ENCODE data around the gene TRAPPC3L. TPM values are rescaled to one million over a fixed set of nuclear protein-coding genes. Genes with fewer than 3 reads are reported as not detected.

TRAPPC3L gene
- total RNA-seq, 1 experiment from 2014 or later = not detected

GRCh38 chr6:116529466-116530290 is 15.8 kb downstream of the TRAPPC3L start:
- POLR2A ChIA-PET (ENCODE audit: low non-redundant PET) = no interaction called here
- TF ChIP-seq CTCF (conservative IDR thresholded peaks at IDR 0.05; ENCODE audit: low read depth, low read length) = no peak
- TF ChIP-seq EZH2 (IDR thresholded peaks at IDR 0.05; ENCODE audit: borderline replicate concordance, low read depth, low read length, poor library complexity, severe bottlenecking) = no peak
- intact Hi-C loops (cut with micrococcal nuclease; ENCODE audit: unreplicated experiment) = no loop called here
- Histone ChIP-seq H3K27me3 (replicated peaks; ENCODE audit: insufficient read depth, low read depth, low read length, poor library complexity) (no peaks in the 10 kb centered on the region), H3K27ac (ENCODE audit: low read depth, low read length, poor library complexity, severe bottlenecking) (no peak overlapping the region), H3K36me3 (ENCODE audit: insufficient read depth, low read length, poor library complexity, severe bottlenecking) (no peaks in the 10 kb centered on the region), H3K4me3 (ENCODE audit: low read depth, low read length, poor library complexity, severe bottlenecking) (no peak overlapping the region), H3K4me1 (ENCODE audit: insufficient read depth, low read length, poor library complexity, severe bottlenecking) (peaks cover 10% of the 10 kb centered on the region), H3K9me3 (ENCODE audit: low read depth, low read length, poor library complexity, severe bottlenecking) (no peaks in the 10 kb centered on the region)
- no TSS peak for BruUV-seq (replicated peaks)
- no peak for DNase-seq (ENCODE audit: low spot score)
- CTCF ChIA-PET = no interaction called here

- POLR2A ChIA-PET (ENCODE audit: low non-redundant PET) = no interaction called here
- H3K9me3 ChIP-seq (ENCODE audit: low read depth, low read length, poor library complexity, severe bottlenecking) = no peaks in the 10 kb centered on the region
- no peaks in the 10 kb centered on the region for H3K36me3 ChIP-seq (ENCODE audit: insufficient read depth, low read length, poor library complexity, severe bottlenecking)
- no peak for DNase-seq (ENCODE audit: low spot score)
- no peaks in the 10 kb centered on the region for H3K27me3 ChIP-seq (replicated peaks; ENCODE audit: insufficient read depth, low read depth, low read length, poor library complexity)
- no TSS peak for BruUV-seq (replicated peaks)
- H3K27ac ChIP-seq (ENCODE audit: low read depth, low read length, poor library complexity, severe bottlenecking) = no peak overlapping the region
- intact Hi-C loops (cut with micrococcal nuclease; ENCODE audit: unreplicated experiment) = no loop called here
- no peak overlapping the region for H3K4me3 ChIP-seq (ENCODE audit: low read depth, low read length, poor library complexity, severe bottlenecking)
- H3K4me1 ChIP-seq (ENCODE audit: insufficient read depth, low read length, poor library complexity, severe bottlenecking) = peaks cover 10% of the 10 kb centered on the region
- TF ChIP-seq EZH2 (IDR thresholded peaks at IDR 0.05; ENCODE audit: borderline replicate concordance, low read depth, low read length, poor library complexity, severe bottlenecking) (no peak), CTCF (conservative IDR thresholded peaks at IDR 0.05; ENCODE audit: low read depth, low read length) (no peak)
- CTCF ChIA-PET = no interaction called here
These were observed 16.7 kb downstream of the TRAPPC3L start for GRCh38 chr6:116528780-116529179.

GRCh38 chr6:116528133-116528532 is 17.4 kb downstream of the TRAPPC3L start:
- no peaks in the 10 kb centered on the region for H3K9me3 ChIP-seq (ENCODE audit: low read depth, low read length, poor library complexity, severe bottlenecking)
- H3K4me1 ChIP-seq (ENCODE audit: insufficient read depth, low read length, poor library complexity, severe bottlenecking) = peaks cover 10% of the 10 kb centered on the region
- H3K4me3 ChIP-seq (ENCODE audit: low read depth, low read length, poor library complexity, severe bottlenecking) = no peak overlapping the region
- no peaks in the 10 kb centered on the region for H3K36me3 ChIP-seq (ENCODE audit: insufficient read depth, low read length, poor library complexity, severe bottlenecking)
- TF ChIP-seq EZH2 (IDR thresholded peaks at IDR 0.05; ENCODE audit: borderline replicate concordance, low read depth, low read length, poor library complexity, severe bottlenecking) = no peak
- TF ChIP-seq CTCF (conservative IDR thresholded peaks at IDR 0.05; ENCODE audit: low read depth, low read length) = no peak
- POLR2A ChIA-PET (ENCODE audit: low non-redundant PET) = no interaction called here
- CTCF ChIA-PET = no interaction called here
- DNase-seq (ENCODE audit: low spot score) = no peak
- no peaks in the 10 kb centered on the region for H3K27me3 ChIP-seq (replicated peaks; ENCODE audit: insufficient read depth, low read depth, low read length, poor library complexity)
- no peak overlapping the region for H3K27ac ChIP-seq (ENCODE audit: low read depth, low read length, poor library complexity, severe bottlenecking)
- intact Hi-C loops (cut with micrococcal nuclease; ENCODE audit: unreplicated experiment) = no loop called here
- BruUV-seq (replicated peaks) = no TSS peak

All from A673 (cell line).